Heart right ventricle (tissue), 16 donors: ENCODE data around the gene TPO. TPM values are rescaled to one million over a fixed set of nuclear protein-coding genes. Genes with fewer than 3 reads are reported as not detected.

Experiments
- ATAC-seq, 8 donors: fragments of 200-7000 bp; cut with Tn5 transposase; one replicate each; pipeline ENCODE4 v1.9.1; 2020; ENCODE audit warnings: mild to moderate bottlenecking in 8 of 8, moderate library complexity in 8 of 8, moderate number of reproducible peaks in 1 of 8
- DNase-seq, 2 donors: peaks; one replicate each; pipeline ENCODE4 v3.0.0-alpha.2; 2020
- H3K27ac ChIP-seq, 10 donors: fragments of 200-600 bp; sonication (generic) in 2 of 10; one replicate each; pipeline versions ENCODE4 v1.5.0 to v1.8.0; 2020 to 2022; ENCODE audit warnings: mild to moderate bottlenecking in 3 of 10
- H3K27me3 ChIP-seq, 7 donors: fragments of 200-600 bp; one replicate each; pipeline ENCODE4 v1.8.0; 2021 to 2022; ENCODE audit warnings: mild to moderate bottlenecking in 2 of 7
- H3K36me3 ChIP-seq, 9 donors: fragments of 200-600 bp; sonication (generic) in 1 of 9; one replicate each; pipeline versions ENCODE4 v1.5.0 to v1.8.0; 2020 to 2022; ENCODE audit warnings: mild to moderate bottlenecking in 2 of 9
- H3K4me1 ChIP-seq, 9 donors: fragments of 200-600 bp; sonication (generic) in 1 of 9; one replicate each; pipeline versions ENCODE4 v1.5.0 to v1.8.0; 2020 to 2022; ENCODE audit warnings: mild to moderate bottlenecking in 4 of 9
- H3K4me3 ChIP-seq, 10 donors: fragments of 200-600 bp; sonication (generic) in 2 of 10; one replicate each; pipeline versions ENCODE4 v1.5.0 to v1.8.0; 2020 to 2022; ENCODE audit warnings: mild to moderate bottlenecking in 7 of 10, moderate library complexity in 2 of 10
- H3K9me3 ChIP-seq, 11 donors: fragments of 200-600 bp in 10 of 11; sonication (generic) in 2 of 11; one replicate each; pipeline versions ENCODE4 v1.5.0 to v1.8.0; 2013 to 2022; ENCODE audit warnings: mild to moderate bottlenecking in 2 of 11, control low read depth in 1 of 11, moderate library complexity in 1 of 11
- WGBS, 2 donors: extraction: QIAGEN DNeasy Blood & Tissue Kit; methylation state at CpG; one replicate each; pipeline ENCODE4 v1.1.7; 2013; ENCODE audit warnings: inconsistent platforms in 1 of 2; 5-methylcytosine and 5-hydroxymethylcytosine counted together
- intact Hi-C, 10 donors: fragments of 100-400 bp; cut with DNase I; formaldehyde crosslinking; loops; one replicate each; pipeline versions ENCODE4 v1.11.1 to v1.14.2; 2022
- polyA plus RNA-seq, 2 donors: library from polyadenylated mRNA; stranded (reverse); fragments of 200-250 nt; gene quantifications; one replicate each; pipeline ENCODE4 v1.2.3, GENCODE V29; 2013
- total RNA-seq, 10 donors: library from RNA; stranded (reverse); fragmentation: NEBNext Ultra II Directional in 3 of 10; extraction: Animal tissue kit (Norgen Biotek cat#: 25700) in 3 of 10; gene quantifications; one replicate each; pipeline versions ENCODE4 v1.2.1 to v1.2.4, GENCODE V29; 2021 to 2023
- TF ChIP-seq, protein P1 (sequence below), 9 donors: fragments of 200-600 bp; sonication (generic) in 2 of 9; IDR thresholded peaks; one replicate each; pipeline versions ENCODE4 v1.5.0 to v1.8.0; 2021 to 2022; ENCODE audit warnings: antibody characterized with exemption in 9 of 9, mild to moderate bottlenecking in 5 of 9, moderate library complexity in 1 of 9
- donor health status: Arrhythmogenic right ventricular cardiomyopathy.
- donor health status: ischemic (EF 13 %, LVEDD 7.1; RV severe dilation, severe dysfunction).
- donor health status: healthy with polysubstance abuse.
- donor health status: DM: no; HTN: yes; CAD: no.
- donor health status: DM: no; HTN: no; CAD: no.
- donor health status: ischemic (EF 25% LVEDD 6.9; RV normal size, moderate dysfunction).
- donor health status: ischemic (EF 25% LVEDD 5.7; RV mildly dilated, moderate dysfunction).
- donor health status: healthy.
- donor health status: DM: yes; HTN: yes; CAD: no.
- donor health status: Ischemic cardiomyopathy.
- donor health status: ischemic (EF 35%, LVEDD 5.7; RV mildly dilated, moderate dysfunction).
- donor health status: nonischemic (EF 11% LVEDD 7.7; RV severe dilation, severe dysfunction).
- donor health status: DM: yes; HTN: yes; CAD: no.
- donor health status: PGD.
- donor health status: ischemic (EF 29% LVEDD 5.4; RV normal size, mild dysfunction).
- donor health status: nonischemic (EF 23%, LVEDD 6.1; RV moderate dilation, normal function).

TPO gene
- total and polyA plus RNA-seq, 12 donors: 0.85 to 22.1 (median 6.4) TPM

GRCh38 chr2:1430491-1430890 lies 17.2 kb downstream of the TPO start:
- WGBS, 2 donors: 75 to 76% methylated on average over 2 of the region's 2 CpGs
- intact Hi-C loops: no loop called here
- Histone ChIP-seq H3K27ac (no peak overlapping the region), H3K36me3 (peaks cover 0 to 13% (median 0%) of the 10 kb centered on the region in 9 donors), H3K4me3 (no peak overlapping the region), H3K4me1 (no peaks in the 10 kb centered on the region), H3K9me3 (no peaks in the 10 kb centered on the region), H3K27me3 (no peaks in the 10 kb centered on the region)
- TF ChIP-seq, protein P1, sequence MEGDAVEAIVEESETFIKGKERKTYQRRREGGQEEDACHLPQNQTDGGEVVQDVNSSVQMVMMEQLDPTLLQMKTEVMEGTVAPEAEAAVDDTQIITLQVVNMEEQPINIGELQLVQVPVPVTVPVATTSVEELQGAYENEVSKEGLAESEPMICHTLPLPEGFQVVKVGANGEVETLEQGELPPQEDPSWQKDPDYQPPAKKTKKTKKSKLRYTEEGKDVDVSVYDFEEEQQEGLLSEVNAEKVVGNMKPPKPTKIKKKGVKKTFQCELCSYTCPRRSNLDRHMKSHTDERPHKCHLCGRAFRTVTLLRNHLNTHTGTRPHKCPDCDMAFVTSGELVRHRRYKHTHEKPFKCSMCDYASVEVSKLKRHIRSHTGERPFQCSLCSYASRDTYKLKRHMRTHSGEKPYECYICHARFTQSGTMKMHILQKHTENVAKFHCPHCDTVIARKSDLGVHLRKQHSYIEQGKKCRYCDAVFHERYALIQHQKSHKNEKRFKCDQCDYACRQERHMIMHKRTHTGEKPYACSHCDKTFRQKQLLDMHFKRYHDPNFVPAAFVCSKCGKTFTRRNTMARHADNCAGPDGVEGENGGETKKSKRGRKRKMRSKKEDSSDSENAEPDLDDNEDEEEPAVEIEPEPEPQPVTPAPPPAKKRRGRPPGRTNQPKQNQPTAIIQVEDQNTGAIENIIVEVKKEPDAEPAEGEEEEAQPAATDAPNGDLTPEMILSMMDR (IDR thresholded peaks at IDR 0.05): no peak
- DNase-seq (no peak), ATAC-seq (no peak)

GRCh38 chr2:1431886-1432400 lies 18.7 kb downstream of the TPO start:
- H3K27ac ChIP-seq: no peak overlapping the region
- peaks cover 0 to 26% (median 0%) of the 10 kb centered on the region in 9 donors for H3K36me3 ChIP-seq
- no peaks in the 10 kb centered on the region for H3K27me3 ChIP-seq
- intact Hi-C loops: no loop called here
- no peak for ATAC-seq
- H3K4me1 ChIP-seq: no peaks in the 10 kb centered on the region
- WGBS, 2 donors: 77 to 87% methylated on average over 6 of the region's 6 CpGs
- no peak for DNase-seq
- H3K4me3 ChIP-seq: no peak overlapping the region
- TF ChIP-seq, protein P1 (IDR thresholded peaks at IDR 0.05): no peak
- H3K9me3 ChIP-seq: no peaks in the 10 kb centered on the region

DNA sequence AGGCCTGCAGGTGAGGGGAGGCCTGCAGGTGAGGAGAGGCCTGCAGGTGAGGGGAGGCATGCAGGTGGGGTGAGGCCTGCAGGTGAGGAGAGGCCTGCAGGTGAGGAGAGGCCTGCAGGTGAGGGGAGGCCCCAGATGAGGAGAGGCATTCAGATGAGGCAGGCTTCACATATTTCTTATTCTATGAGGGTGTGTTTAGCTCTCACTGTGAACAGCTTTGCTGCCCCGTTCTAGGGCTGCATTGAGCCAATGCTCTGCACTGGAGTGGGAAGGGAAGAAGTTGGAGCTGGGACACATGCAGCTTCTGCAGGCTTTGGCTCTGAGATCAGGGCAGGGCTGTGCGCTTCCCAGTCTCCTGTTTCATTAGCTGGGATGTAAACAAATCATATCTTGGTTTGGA lies 19.5 kb downstream of the TPO start:
- no peaks in the 10 kb centered on the region for H3K4me1 ChIP-seq
- H3K9me3 ChIP-seq: no peaks in the 10 kb centered on the region
- DNase-seq (no peak), ATAC-seq (no peak)
- H3K27ac ChIP-seq: no peak overlapping the region
- H3K27me3 ChIP-seq: no peaks in the 10 kb centered on the region
- peaks cover 0 to 30% (median 0%) of the 10 kb centered on the region in 9 donors for H3K36me3 ChIP-seq
- WGBS, 2 donors: 86 to 94% methylated on average over 2 of the region's 2 CpGs
- TF ChIP-seq, protein P1 (IDR thresholded peaks at IDR 0.05): no peak
- H3K4me3 ChIP-seq: no peak overlapping the region
- intact Hi-C loops: no loop called here

GRCh38 chr2:1436369-1436768 lies 23.1 kb downstream of the TPO start:
- intact Hi-C loops: no loop called here
- DNase-seq (no peak), ATAC-seq (no peak)
- H3K4me3 ChIP-seq: no peak overlapping the region
- TF ChIP-seq, protein P1 (IDR thresholded peaks at IDR 0.05): no peak
- H3K9me3 ChIP-seq: no peaks in the 10 kb centered on the region
- H3K27me3 ChIP-seq: no peaks in the 10 kb centered on the region
- WGBS, 2 donors: 90 to 95% methylated on average over 9 of the region's 9 CpGs
- H3K36me3 ChIP-seq: peaks cover 0 to 30% (median 0%) of the 10 kb centered on the region in 9 donors
- H3K27ac ChIP-seq: no peak overlapping the region
- no peaks in the 10 kb centered on the region for H3K4me1 ChIP-seq
